NCI-H2171 (cell line): ENCODE results near the gene CSNK2A3.
"Not testable (repeated sequence)": the region's sequence is repeated elsewhere in the genome, so short reads cannot be mapped to it uniquely, and the experiment has no call there.

ENCODE experiments used
- DNase-seq: peaks from one replicate; lab custom pipeline; 2025; lab: John Stamatoyannopoulos, UW

Gene CSNK2A3

GRCh38 chr11:11352878-11353277 lies at the start of gene CSNK2A3:
Gene CSNK2A3, minus strand, starts transcription at chr11:11353250. Its CDS starts 131 bp downstream, at chr11:11353119.
- not testable (repeated sequence) for DNase-seq

GRCh38 chr11:11401960-11402535 lies 49.0 kb upstream of the CSNK2A3 start:
- DNase-seq = no peak

- DNase-seq = no peak
These were observed 47.7 kb upstream of the CSNK2A3 start for GRCh38 chr11:11400635-11401232.

GRCh38 chr11:11400121-11400520 lies 47.1 kb upstream of the CSNK2A3 start:
- no peak for DNase-seq

GRCh38 chr11:11397781-11398180 lies 44.7 kb upstream of the CSNK2A3 start:
- DNase-seq = no peak

GRCh38 chr11:11397036-11397415 lies 44.0 kb upstream of the CSNK2A3 start:
- no peak for DNase-seq

- no peak for DNase-seq
These were observed 43.4 kb upstream of the CSNK2A3 start for GRCh38 chr11:11396301-11397035.

- no peak for DNase-seq
These were observed 42.1 kb upstream of the CSNK2A3 start for GRCh38 chr11:11395126-11395525.

GRCh38 chr11:11394241-11394640 lies 41.2 kb upstream of the CSNK2A3 start:
- DNase-seq = no peak

- no peak for DNase-seq
These were observed 38.9 kb upstream of the CSNK2A3 start for GRCh38 chr11:11391796-11392463.

- DNase-seq = no peak
These were observed 38.1 kb upstream of the CSNK2A3 start for GRCh38 chr11:11391169-11391568.

GRCh38 chr11:11390068-11390771 lies 37.2 kb upstream of the CSNK2A3 start:
- DNase-seq = no peak

GRCh38 chr11:11389238-11389637 lies 36.2 kb upstream of the CSNK2A3 start:
- DNase-seq = no peak

- no peak for DNase-seq
These were observed 34.7 kb upstream of the CSNK2A3 start for GRCh38 chr11:11387622-11388305.

- DNase-seq = no peak
These were observed 34.2 kb upstream of the CSNK2A3 start for GRCh38 chr11:11387207-11387606.

GRCh38 chr11:11384829-11385228 lies 31.8 kb upstream of the CSNK2A3 start:
- no peak for DNase-seq

- DNase-seq = no peak
These were observed 30.9 kb upstream of the CSNK2A3 start for GRCh38 chr11:11383995-11384394.

GRCh38 chr11:11382858-11383532 lies 29.9 kb upstream of the CSNK2A3 start:
- no peak for DNase-seq

GRCh38 chr11:11381471-11382105 lies 28.5 kb upstream of the CSNK2A3 start:
- no peak for DNase-seq

- no peak for DNase-seq
These were observed 27.8 kb upstream of the CSNK2A3 start for GRCh38 chr11:11380883-11381282.

- no peak for DNase-seq
These were observed 27.3 kb upstream of the CSNK2A3 start for GRCh38 chr11:11380340-11380739.
